ENCODE results near the gene ALK.
A peak's percentile ranks its signal among the peaks of the same experiment; 100 is the strongest.

- TF ChIP-seq CTCF (IDR thresholded peaks at IDR 0.05) (peak; percentile 93), ZFX (IDR thresholded peaks at IDR 0.05; ENCODE audit: borderline replicate concordance) (no peak)
Measured at GRCh38 chr2:29923110-29923721, 1.8 kb upstream of the ALK start.

All from 22Rv1 (cell line).